CD4-positive, alpha-beta T cell (primary cell): ENCODE results near the gene SLC44A5. TPM values are rescaled to one million over a fixed set of nuclear protein-coding genes. Genes with fewer than 3 reads are reported as not detected.

Experiments
- ATAC-seq: fragments of 200-7000 bp; cut with Tn5 transposase; one replicate; pipeline ENCODE4 v1.10.0; 2022; ENCODE audit warnings: mild to moderate bottlenecking; ENCODE audit not compliant: poor library complexity
- CTCF ChIA-PET: fragments of 350-600 bp; sonication (Branson Sonifier 250); formaldehyde crosslinking; loops from one replicate; lab custom pipeline; 2021; ENCODE audit warnings: antibody characterized with exemption, inconsistent platforms; lab: Charles Lee
- POLR2A ChIA-PET: fragments of 350-600 bp; sonication (Branson Sonifier 250); formaldehyde crosslinking; loops from one replicate; lab custom pipeline; 2021; ENCODE audit warnings: antibody characterized with exemption, inconsistent platforms; lab: Charles Lee
- DNase-seq, 14 experiments: peaks; one replicate each; pipeline ENCODE4 v3.0.0-alpha.2; 2013 to 2020; ENCODE audit warnings: mixed read lengths in 2 of 14
- H3K27ac ChIP-seq, 2 donors: one replicate each; pipeline versions ENCODE4 v1.5.1 to v1.7.0; 2013; ENCODE audit warnings: low read length in 2 of 2, low read depth in 1 of 2, mild to moderate bottlenecking in 1 of 2
- H3K27me3 ChIP-seq, 2 experiments: 1 replicate in 1 of 2; 2 replicates in 1 of 2; pipeline versions ENCODE4 v1.6.1 to v1.7.0; 2013; ENCODE audit warnings: low read length in 2 of 2, control low read depth in 1 of 2, mild to moderate bottlenecking in 1 of 2, moderate library complexity in 1 of 2; ENCODE audit not compliant: insufficient read depth in 2 of 2, control insufficient read depth in 1 of 2
- H3K36me3 ChIP-seq: one replicate; pipeline ENCODE4 v1.6.1; 2013; ENCODE audit warnings: low read length, control low read depth; ENCODE audit not compliant: insufficient read depth
- H3K4me1 ChIP-seq: one replicate; pipeline ENCODE4 v1.6.1; 2013; ENCODE audit warnings: low read length, control low read depth; ENCODE audit not compliant: insufficient read depth
- H3K4me3 ChIP-seq: one replicate; pipeline ENCODE4 v1.5.1; 2013; ENCODE audit warnings: mild to moderate bottlenecking, low read length, moderate library complexity
- H3K9me3 ChIP-seq, 2 experiments: 1 replicate in 1 of 2; 2 replicates in 1 of 2; pipeline versions ENCODE4 v1.6.1 to v1.7.0; 2013; ENCODE audit warnings: low read length in 2 of 2, mild to moderate bottlenecking in 2 of 2, control low read depth in 1 of 2, moderate library complexity in 1 of 2; ENCODE audit not compliant: control insufficient read depth in 1 of 2, insufficient read depth in 1 of 2
- H3K27ac Mint-ChIP-seq: one replicate; pipeline ENCODE4 v1.8.0; 2020; ENCODE audit warnings: mixed read lengths
- H3K27me3 Mint-ChIP-seq: one replicate; pipeline ENCODE4 v1.8.0; 2021; ENCODE audit warnings: mixed read lengths
- H3K36me3 Mint-ChIP-seq: one replicate; pipeline ENCODE4 v1.8.0; 2021; ENCODE audit warnings: low read depth, mixed read lengths
- H3K4me1 Mint-ChIP-seq: one replicate; pipeline ENCODE4 v1.8.0; 2021; ENCODE audit warnings: low read depth, mixed read lengths
- H3K4me3 Mint-ChIP-seq: one replicate; pipeline ENCODE4 v1.8.0; 2020; ENCODE audit warnings: mild to moderate bottlenecking, mixed read lengths
- H3K9me3 Mint-ChIP-seq: one replicate; pipeline ENCODE4 v1.8.0; 2020; ENCODE audit warnings: mixed read lengths
- CTCF ChIP-seq: fragments of 200-600 bp; IDR thresholded peaks from one replicate; pipeline ENCODE4 v1.8.0; 2022; ENCODE audit warnings: antibody characterized with exemption, mild to moderate bottlenecking
- intact Hi-C, 2 experiments: fragments of 100-400 bp; cut with DNase I in 1 of 2; cut with micrococcal nuclease in 1 of 2; formaldehyde crosslinking; loops; one replicate each; pipeline versions ENCODE4 v1.15.1 to v1.9.0; 2023 to 2025; cut with DNase I, micrococcal nuclease
- total RNA-seq, 174 experiments: library from RNA in 2 of 174; stranded (reverse) in 2 of 174; gene quantifications; one replicate each; pipeline ENCODE4 v1.2.3 and lab custom pipeline; 2021 to 2026

Gene SLC44A5
- total RNA-seq, 2 experiments from 2014 or later, result not detected

- Mint-ChIP-seq H3K36me3 (no peaks in the 10 kb centered on the region), H3K27me3 (no peaks in the 10 kb centered on the region), H3K27ac (no peak overlapping the region), H3K9me3 (no peaks in the 10 kb centered on the region), H3K4me1 (no peaks in the 10 kb centered on the region), H3K4me3 (no peak overlapping the region)
- no peaks in the 10 kb centered on the region for H3K27me3 ChIP-seq
- ATAC-seq (no peak), DNase-seq (no peak)
- no peak overlapping the region for H3K4me3 ChIP-seq
- ChIA-PET POLR2A (no interaction called here), CTCF (no interaction called here)
- no peak overlapping the region for H3K27ac ChIP-seq
- no peaks in the 10 kb centered on the region for H3K4me1 ChIP-seq
- H3K36me3 ChIP-seq, result no peaks in the 10 kb centered on the region
- intact Hi-C loops, result loop anchor here in 1 of 2 experiments (2.0 kb wide), 1 partner anchor 33 kb away; no protein-coding TSS in a partner anchor
- H3K9me3 ChIP-seq, result peaks cover 0 to 5% of the 10 kb centered on the region in 2 experiments
- TF ChIP-seq CTCF, result no peak
Observed at GRCh38 chr1:75475696-75476095, 135.2 kb downstream of the SLC44A5 start.

GRCh38 chr1:75472971-75473603, 137.8 kb downstream of the SLC44A5 start:
- no peaks in the 10 kb centered on the region for H3K27me3 Mint-ChIP-seq
- intact Hi-C loops, result no loop called here
- Histone ChIP-seq H3K27ac (no peak overlapping the region), H3K4me1 (no peaks in the 10 kb centered on the region), H3K27me3 (no peaks in the 10 kb centered on the region), H3K36me3 (no peaks in the 10 kb centered on the region), H3K4me3 (no peak overlapping the region), H3K9me3 (peaks cover 0 to 5% of the 10 kb centered on the region in 2 experiments)
- ChIA-PET POLR2A (no interaction called here), CTCF (no interaction called here)
- TF ChIP-seq CTCF, result no peak
- no peak overlapping the region for H3K27ac Mint-ChIP-seq
- H3K4me3 Mint-ChIP-seq, result no peak overlapping the region
- no peaks in the 10 kb centered on the region for H3K9me3 Mint-ChIP-seq
- no peaks in the 10 kb centered on the region for H3K4me1 Mint-ChIP-seq
- H3K36me3 Mint-ChIP-seq, result no peaks in the 10 kb centered on the region
- DNase-seq, result no peak
- ATAC-seq, result no peak

GRCh38 chr1:75472089-75472970, 138.6 kb downstream of the SLC44A5 start:
- no peak overlapping the region for H3K4me3 ChIP-seq
- peaks cover 0 to 5% of the 10 kb centered on the region in 2 experiments for H3K9me3 ChIP-seq
- no peak for TF ChIP-seq CTCF
- no peaks in the 10 kb centered on the region for H3K36me3 ChIP-seq
- no peaks in the 10 kb centered on the region for H3K27me3 ChIP-seq
- no peak overlapping the region for H3K27ac ChIP-seq
- no peaks in the 10 kb centered on the region for H3K27me3 Mint-ChIP-seq
- no peak for ATAC-seq
- H3K4me1 ChIP-seq, result no peaks in the 10 kb centered on the region
- POLR2A ChIA-PET, result no interaction called here
- DNase-seq, result no peak
- intact Hi-C loops, result no loop called here
- no peak overlapping the region for H3K4me3 Mint-ChIP-seq
- no peaks in the 10 kb centered on the region for H3K36me3 Mint-ChIP-seq
- CTCF ChIA-PET, result no interaction called here
- no peak overlapping the region for H3K27ac Mint-ChIP-seq
- H3K4me1 Mint-ChIP-seq, result no peaks in the 10 kb centered on the region
- peaks cover under 1% of the 10 kb centered on the region for H3K9me3 Mint-ChIP-seq
